HEK293 (cell line): ENCODE measurements around the gene NR1I2.
A peak's percentile ranks its signal among the peaks of the same experiment; 100 is the strongest.

Experiments
- CTCF ChIA-PET: fragments of 350-600 bp; formaldehyde crosslinking; extraction: SDS; loops from one replicate; lab custom pipeline; 2021; ENCODE audit warnings: antibody characterized with exemption; lab: Yijun Ruan, JAX
- POLR2A ChIA-PET: fragments of 300-600 bp; formaldehyde crosslinking; extraction: SDS; loops from one replicate; lab custom pipeline; 2020; ENCODE audit warnings: antibody characterized with exemption, inconsistent platforms; lab: Yijun Ruan, JAX
- H3K27ac ChIP-seq: fragments of 200-500 bp; sonication (Bioruptor generic); 2 replicates; pipeline ENCODE4 v1.5.1; 2014; ENCODE audit warnings: low read depth, low read length, control low read depth, inconsistent platforms; ENCODE audit errors: extremely low read depth
- H3K36me3 ChIP-seq, 2 experiments: fragments of 200-500 bp in 1 of 2; sonication (Bioruptor generic) in 1 of 2; 1 replicate in 1 of 2; 2 replicates in 1 of 2; pipeline ENCODE4 v1.5.1; 2014 to 2017; ENCODE audit warnings: inconsistent platforms in 2 of 2, low read length in 2 of 2; ENCODE audit not compliant: control insufficient read depth in 2 of 2, insufficient read depth in 1 of 2
- H3K4me1 ChIP-seq: fragments of 200-500 bp; sonication (Bioruptor generic); 2 replicates; pipeline ENCODE4 v1.5.1; 2014; ENCODE audit warnings: mild to moderate bottlenecking, low read length, inconsistent platforms; ENCODE audit not compliant: control insufficient read depth, insufficient read depth
- H3K4me3 ChIP-seq: 2 replicates; pipeline ENCODE4 v1.5.1; 2011; ENCODE audit warnings: low read depth, mild to moderate bottlenecking, control low read depth, low read length, moderate library complexity
- H3K9me3 ChIP-seq: fragments of 200-500 bp; sonication (Bioruptor generic); 2 replicates; pipeline ENCODE4 v1.5.1; 2014; ENCODE audit warnings: low read depth, low read length, inconsistent platforms; ENCODE audit not compliant: control insufficient read depth, insufficient read depth
- HIC1 ChIP-seq: fragments of 450-650 bp; formaldehyde crosslinking; IDR thresholded peaks from 2 replicates; pipeline ENCODE4 v1.5.1; 2016; ENCODE audit warnings: missing biosample characterization, missing genetic modification characterization
- KLF17 ChIP-seq: fragments of 450-650 bp; formaldehyde crosslinking; IDR thresholded peaks from 2 replicates; pipeline ENCODE4 v1.5.1; 2016; ENCODE audit warnings: missing biosample characterization, missing genetic modification characterization
- KLF7 ChIP-seq: fragments of 450-650 bp; formaldehyde crosslinking; IDR thresholded peaks from 2 replicates; pipeline ENCODE4 v1.5.1; 2016; ENCODE audit warnings: missing biosample characterization, missing genetic modification characterization, borderline replicate concordance
- KLF8 ChIP-seq: fragments of 450-650 bp; formaldehyde crosslinking; IDR thresholded peaks from 2 replicates; pipeline ENCODE4 v1.5.1; 2016; ENCODE audit warnings: missing biosample characterization, missing genetic modification characterization
- PRDM1 ChIP-seq: fragments of 450-650 bp; formaldehyde crosslinking; IDR thresholded peaks from 2 replicates; pipeline ENCODE4; 2016; ENCODE audit warnings: missing biosample characterization, missing genetic modification characterization
- SALL2 ChIP-seq: fragments of 450-650 bp; formaldehyde crosslinking; IDR thresholded peaks from 2 replicates; pipeline ENCODE4 v1.5.0; 2017; ENCODE audit warnings: missing biosample characterization, mild to moderate bottlenecking, missing genetic modification characterization, borderline replicate concordance
- SCRT1 ChIP-seq: fragments of 450-650 bp; formaldehyde crosslinking; IDR thresholded peaks from 2 replicates; pipeline ENCODE4 v1.5.1; 2016; ENCODE audit warnings: missing biosample characterization, missing genetic modification characterization, borderline replicate concordance
- ZBTB10 ChIP-seq: fragments of 450-650 bp; formaldehyde crosslinking; IDR thresholded peaks from 2 replicates; pipeline ENCODE4 v1.5.1; 2016; ENCODE audit warnings: missing biosample characterization, missing genetic modification characterization
- ZBTB7A ChIP-seq: fragments of 450-650 bp; formaldehyde crosslinking; IDR thresholded peaks from 2 replicates; pipeline ENCODE4 v1.5.1; 2016; ENCODE audit warnings: low read depth, missing biosample characterization, missing genetic modification characterization
- ZFP69B ChIP-seq: fragments of 450-650 bp; formaldehyde crosslinking; IDR thresholded peaks from 2 replicates; pipeline ENCODE4 v1.5.1; 2016; ENCODE audit warnings: missing biosample characterization, missing genetic modification characterization
- ZNF133 ChIP-seq: fragments of 450-650 bp; formaldehyde crosslinking; IDR thresholded peaks from 2 replicates; pipeline ENCODE4 v1.5.1; 2016; ENCODE audit warnings: missing biosample characterization, missing genetic modification characterization
- ZNF18 ChIP-seq: fragments of 450-650 bp; formaldehyde crosslinking; IDR thresholded peaks from 2 replicates; pipeline ENCODE4 v1.5.1; 2016; ENCODE audit warnings: missing biosample characterization, missing genetic modification characterization
- ZNF248 ChIP-seq: fragments of 450-650 bp; formaldehyde crosslinking; IDR thresholded peaks from 2 replicates; pipeline ENCODE4 v1.5.1; 2017; ENCODE audit warnings: missing biosample characterization, missing genetic modification characterization
- ZNF501 ChIP-seq: fragments of 450-650 bp; formaldehyde crosslinking; IDR thresholded peaks from 2 replicates; pipeline ENCODE4 v1.5.1; 2016; ENCODE audit warnings: missing biosample characterization, missing genetic modification characterization
- ZNF548 ChIP-seq: fragments of 450-650 bp; formaldehyde crosslinking; IDR thresholded peaks from 2 replicates; pipeline ENCODE4 v1.5.1; 2016; ENCODE audit warnings: missing biosample characterization, missing genetic modification characterization
- ZNF623 ChIP-seq: fragments of 450-650 bp; formaldehyde crosslinking; IDR thresholded peaks from 2 replicates; pipeline ENCODE4 v1.5.1; 2016; ENCODE audit warnings: missing biosample characterization, missing genetic modification characterization
- ZNF645 ChIP-seq: fragments of 450-650 bp; formaldehyde crosslinking; IDR thresholded peaks from 2 replicates; pipeline ENCODE4; 2016; ENCODE audit warnings: missing biosample characterization, missing genetic modification characterization
- ZNF658 ChIP-seq: fragments of 450-650 bp; formaldehyde crosslinking; IDR thresholded peaks from 2 replicates; pipeline ENCODE4; 2016; ENCODE audit warnings: missing biosample characterization, missing genetic modification characterization
- ZNF660 ChIP-seq: fragments of 450-650 bp; IDR thresholded peaks from 2 replicates; pipeline ENCODE4 v1.5.1; 2018; ENCODE audit warnings: missing biosample characterization, mild to moderate bottlenecking, missing genetic modification characterization
- ZNF777 ChIP-seq: fragments of 450-650 bp; formaldehyde crosslinking; IDR thresholded peaks from 2 replicates; pipeline ENCODE4 v1.5.1; 2017; ENCODE audit warnings: missing biosample characterization, missing genetic modification characterization, borderline replicate concordance
- ZSCAN30 ChIP-seq: fragments of 450-650 bp; IDR thresholded peaks from 2 replicates; pipeline ENCODE4 v1.5.1; 2018; ENCODE audit warnings: missing biosample characterization, mild to moderate bottlenecking, missing genetic modification characterization, moderate library complexity
- ZSCAN4 ChIP-seq: fragments of 450-650 bp; formaldehyde crosslinking; IDR thresholded peaks from 2 replicates; pipeline ENCODE4 v1.5.1; 2017; ENCODE audit warnings: missing biosample characterization, missing genetic modification characterization

The NR1I2 gene

GRCh38 chr3:119812491-119813058 is 30.7 kb downstream of the NR1I2 start:
- H3K9me3 ChIP-seq = no peaks in the 10 kb centered on the region

GRCh38 chr3:119815716-119816115 is 33.8 kb downstream of the NR1I2 start:
- Histone ChIP-seq H3K36me3 (no peaks in the 10 kb centered on the region), H3K4me1 (no peaks in the 10 kb centered on the region), H3K4me3 (no peak overlapping the region), H3K9me3 (no peaks in the 10 kb centered on the region), H3K27ac (no peak overlapping the region)
- TF ChIP-seq ZNF658 (tag by site-specific recombination) = no peak
- no peak for TF ChIP-seq KLF8
- TF ChIP-seq ZBTB10 (tag by site-specific recombination) = no peak
- TF ChIP-seq HIC1 = no peak
- no peak for TF ChIP-seq ZNF248 (tag by site-specific recombination)
- TF ChIP-seq ZBTB7A = no peak
- POLR2A ChIA-PET = no interaction called here
- CTCF ChIA-PET = interaction anchor here (0.5 kb wide), 1 partner anchor 455 kb away, joined by 4 read pairs; no protein-coding TSS in a partner anchor

More at GRCh38 chr3:119812491-119813058, 30.7 kb downstream of the NR1I2 start:
- Histone ChIP-seq H3K4me3 (no peak overlapping the region), H3K4me1 (no peaks in the 10 kb centered on the region), H3K36me3 (no peaks in the 10 kb centered on the region)
- ChIA-PET CTCF (interaction anchor here (0.6 to 1.0 kb wide), 2 partner anchors 19 to 275 kb away, joined by 5 to 7 read pairs; no protein-coding TSS in a partner anchor), POLR2A (no interaction called here)
- TF ChIP-seq ZSCAN30 (tag by site-specific recombination) (no peak), ZNF623 (peak; percentile 24; the same call in 1 of the 2 replicates), SALL2 (tag by site-specific recombination) (no peak)
- TF ChIP-seq, all 188 proteins: peak for 1
- no peak overlapping the region for H3K27ac ChIP-seq

- ChIA-PET CTCF (no interaction called here), POLR2A (no interaction called here)
- H3K4me1 ChIP-seq = no peaks in the 10 kb centered on the region
- TF ChIP-seq ZNF548 (no peak), KLF17 (tag by site-specific recombination) (no peak), ZNF501 (tag by site-specific recombination) (no peak), ZNF18 (tag by site-specific recombination) (no peak), ZNF645 (tag by site-specific recombination) (no peak), ZSCAN4 (no peak), ZNF777 (no peak), ZNF133 (tag by site-specific recombination) (no peak), SCRT1 (no peak), ZNF660 (no peak), KLF7 (tag by site-specific recombination) (no peak), ZFP69B (tag by site-specific recombination) (no peak), PRDM1 (tag by site-specific recombination) (no peak)
Measured at GRCh38 chr3:119817071-119817470, 35.2 kb downstream of the NR1I2 start.

More at GRCh38 chr3:119817071-119817470, 35.2 kb downstream of the NR1I2 start:
- no peak overlapping the region for H3K27ac ChIP-seq
- no peaks in the 10 kb centered on the region for H3K36me3 ChIP-seq
- H3K9me3 ChIP-seq = no peaks in the 10 kb centered on the region
- H3K4me3 ChIP-seq = no peak overlapping the region
